GM12892 (cell line): ENCODE results near the gene SFXN4.
"Not testable (repeated sequence)": the region's sequence is repeated elsewhere in the genome, so short reads cannot be mapped to it uniquely, and the experiment has no call there.

Source experiments
- POLR2A ChIP-seq: IDR thresholded peaks from 2 replicates; pipeline ENCODE4 v1.6.1; 2011; ENCODE audit warnings: low read depth, low read length, control low read depth
- POLR2AphosphoS5 ChIP-seq: IDR thresholded peaks from 2 replicates; pipeline ENCODE4 v1.6.1; 2011; ENCODE audit warnings: low read depth, low read length, control low read depth
- TAF1 ChIP-seq: IDR thresholded peaks from 2 replicates; pipeline ENCODE4 v1.6.1; 2011; ENCODE audit warnings: low read depth, mild to moderate bottlenecking, control low read depth, low read length, borderline replicate concordance

DNA sequence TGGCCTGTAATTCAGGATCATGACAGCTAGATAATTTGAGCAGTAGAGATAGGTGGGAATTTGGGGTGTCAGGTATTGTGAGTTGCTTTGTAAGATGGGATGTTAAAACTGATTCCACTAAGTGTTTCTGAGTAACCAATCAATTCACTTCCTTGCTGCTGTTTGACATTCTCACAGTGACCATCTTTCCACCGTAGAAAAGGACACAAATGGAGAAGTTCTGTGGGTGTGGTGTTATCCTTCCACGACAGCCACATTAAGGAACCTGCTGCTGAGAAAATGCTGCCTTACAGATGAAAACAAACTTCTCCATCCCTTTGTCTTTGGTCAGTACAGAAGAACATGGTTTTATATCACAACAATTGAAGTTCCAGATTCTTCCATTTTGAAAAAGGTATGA lies 57.7 kb downstream of the SFXN4 start:
- TF ChIP-seq POLR2A, POLR2AphosphoS5, TAF1: not testable (repeated sequence)
